Measurements from ENCODE around the gene TPH1. TPM values are rescaled to one million over a fixed set of nuclear protein-coding genes. Genes with fewer than 3 reads are reported as not detected.
"Not testable (repeated sequence)": the region's sequence is repeated elsewhere in the genome, so short reads cannot be mapped to it uniquely, and the experiment has no call there.

The TPH1 gene
- total RNA-seq, 2 experiments from 2014 or later: 0.23 to 0.35 TPM

DNA sequence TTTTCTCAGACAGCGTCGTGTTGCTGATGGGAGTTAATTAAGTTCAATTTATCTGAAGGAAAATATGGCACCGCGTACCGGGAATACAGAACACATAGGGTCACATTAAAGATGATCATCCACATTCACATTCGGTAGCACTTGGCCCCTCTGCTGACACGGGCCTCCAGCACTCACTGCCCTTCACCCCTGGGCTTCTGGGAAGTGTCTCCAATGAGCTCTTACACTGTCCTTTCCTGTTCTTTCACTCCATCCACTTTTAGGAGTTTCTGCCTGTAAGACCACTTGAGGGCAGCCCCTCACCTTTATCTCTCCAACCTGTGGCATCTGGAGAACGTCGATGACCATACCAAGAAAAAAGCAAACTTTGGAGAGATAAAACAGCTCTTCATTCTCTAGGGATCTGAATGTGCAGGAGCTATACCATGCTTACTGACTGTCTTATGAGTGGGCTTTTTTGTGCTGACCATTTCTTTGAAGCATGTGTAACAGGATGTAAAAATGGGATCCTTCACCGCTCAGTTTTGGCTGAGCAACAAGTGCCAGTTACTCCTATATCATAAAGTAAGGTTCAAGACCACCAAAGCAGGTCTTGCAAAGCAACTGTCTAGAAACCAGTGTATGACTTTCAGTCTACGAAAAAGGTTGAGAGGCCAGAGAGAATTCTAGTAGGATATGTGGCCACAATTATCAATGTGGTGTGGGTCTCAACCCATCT, 32.1 kb downstream of the TPH1 start:
- Mint-ChIP-seq H3K27me3 (peaks cover 1% of the 10 kb centered on the region), H3K36me3 (ENCODE audit: low read depth) (peaks cover 7% of the 10 kb centered on the region), H3K27ac (peak overlapping the region; percentile 98), H3K4me3 (peak overlapping the region; percentile 98), H3K4me1 (peaks cover 33% of the 10 kb centered on the region), H3K9me3 (no peaks in the 10 kb centered on the region)
- ChIA-PET POLR2A (no interaction called here), CTCF (interaction anchor here (1.0 kb wide), 1 partner anchor 11 kb away, joined by 4 read pairs; no protein-coding TSS in a partner anchor)
- no peak for DNase-seq

- peak within 1 kb of the TSS; percentile 98 for H3K4me3 Mint-ChIP-seq
- DNase-seq: peak; percentile 94
- peaks cover 1% of the 10 kb centered on the region for H3K27me3 Mint-ChIP-seq
- ChIA-PET CTCF (interaction anchor here (1.0 to 1.2 kb wide), 3 partner anchors 10 to 11 kb away, joined by 3 to 4 read pairs (median 3); no protein-coding TSS in a partner anchor), POLR2A (no interaction called here)
- H3K36me3 Mint-ChIP-seq (ENCODE audit: low read depth): peaks cover 7% of the 10 kb centered on the region
- no peaks in the 10 kb centered on the region for H3K9me3 Mint-ChIP-seq
- H3K27ac Mint-ChIP-seq: peak within 1 kb of the TSS; percentile 98
- peaks cover 33% of the 10 kb centered on the region for H3K4me1 Mint-ChIP-seq
Measured at GRCh38 chr11:18012906-18013781, 32.9 kb downstream of the TPH1 start, which contains the start of gene SERGEF. SERGEF (minus strand) TSS chr11:18013047; CDS start chr11:18013010, 37 bp downstream.

GRCh38 chr11:18012122-18012905, 33.8 kb downstream of the TPH1 start:
- Mint-ChIP-seq H3K36me3 (ENCODE audit: low read depth) (peaks cover 7% of the 10 kb centered on the region), H3K4me1 (peaks cover 33% of the 10 kb centered on the region), H3K27ac (peak overlapping the region; percentile 98), H3K4me3 (peak overlapping the region; percentile 98), H3K27me3 (peaks cover 1% of the 10 kb centered on the region), H3K9me3 (no peaks in the 10 kb centered on the region)
- peak; percentile 23 for DNase-seq
- CTCF ChIA-PET: interaction anchor here (1.2 kb wide), 2 partner anchors 9 to 11 kb away, joined by 3 read pairs; no protein-coding TSS in a partner anchor
- POLR2A ChIA-PET: no interaction called here

GRCh38 chr11:18011633-18012032, 34.4 kb downstream of the TPH1 start:
- peak overlapping the region; percentile 98 for H3K27ac Mint-ChIP-seq
- no peaks in the 10 kb centered on the region for H3K9me3 Mint-ChIP-seq
- ChIA-PET POLR2A (no interaction called here), CTCF (no interaction called here)
- H3K4me1 Mint-ChIP-seq: peaks cover 33% of the 10 kb centered on the region
- H3K4me3 Mint-ChIP-seq: peak overlapping the region; percentile 98
- peaks cover 7% of the 10 kb centered on the region for H3K36me3 Mint-ChIP-seq (ENCODE audit: low read depth)
- DNase-seq: no peak
- H3K27me3 Mint-ChIP-seq: peaks cover 1% of the 10 kb centered on the region

DNA sequence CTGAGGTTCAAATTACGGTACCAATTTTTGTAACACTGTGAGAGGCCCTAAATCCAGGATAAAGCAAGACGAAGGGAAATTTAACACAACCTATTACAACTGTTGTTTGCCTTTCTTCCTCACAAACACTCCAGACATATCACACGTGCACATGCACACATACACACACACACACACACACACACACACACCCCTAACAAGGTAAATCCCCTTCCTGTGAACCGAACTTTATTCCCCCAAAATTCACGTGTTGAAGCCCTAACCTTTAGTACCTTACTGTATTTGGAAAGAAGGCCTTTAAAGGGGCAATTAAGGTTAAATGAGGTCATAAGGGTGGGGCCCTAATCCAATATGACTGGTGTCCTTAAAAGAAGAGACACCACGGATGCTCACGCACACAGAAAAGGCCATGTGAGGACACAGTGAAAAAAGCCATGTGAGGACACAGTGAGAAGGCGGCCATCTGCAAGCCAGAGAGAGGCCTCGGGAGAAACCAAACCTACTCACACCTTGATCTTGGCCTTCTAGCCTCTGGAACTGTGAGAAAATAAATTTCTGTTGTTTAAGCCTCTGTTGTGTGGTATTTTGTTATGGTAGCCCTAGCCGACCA, 35.0 kb downstream of the TPH1 start:
- Mint-ChIP-seq H3K4me1 (peaks cover 33% of the 10 kb centered on the region), H3K9me3 (no peaks in the 10 kb centered on the region), H3K36me3 (ENCODE audit: low read depth) (peaks cover 10% of the 10 kb centered on the region), H3K27me3 (peaks cover 1% of the 10 kb centered on the region), H3K27ac (peak overlapping the region; percentile 98), H3K4me3 (no peak overlapping the region)
- ChIA-PET CTCF (no interaction called here), POLR2A (no interaction called here)
- DNase-seq: no peak

DNA sequence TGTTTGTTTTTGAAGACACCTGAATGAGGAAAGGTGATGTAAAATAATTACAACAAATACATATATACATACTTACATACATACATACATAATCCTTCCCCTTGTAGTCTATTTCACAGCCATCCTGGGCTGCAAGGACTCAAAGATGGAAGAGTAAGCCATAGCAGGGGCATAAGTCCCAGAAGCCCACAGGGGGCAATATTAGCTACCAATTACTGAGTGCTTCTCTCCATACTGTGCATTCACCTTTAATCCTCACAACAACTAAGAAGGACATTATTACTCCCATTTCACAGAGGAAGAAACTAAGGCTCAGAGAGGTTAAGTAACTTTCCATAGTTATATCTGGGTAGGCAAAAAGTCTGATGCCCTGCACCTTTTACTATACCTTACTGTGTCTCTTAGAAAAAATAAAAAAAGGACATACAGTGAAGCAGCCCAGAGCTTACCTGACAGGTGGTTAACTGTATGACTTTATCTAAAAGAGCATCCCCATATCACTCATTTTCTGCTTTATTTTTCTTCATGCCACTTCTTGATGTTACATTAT, 35.9 kb downstream of the TPH1 start:
- Mint-ChIP-seq H3K9me3 (no peaks in the 10 kb centered on the region), H3K27me3 (peaks cover 1% of the 10 kb centered on the region), H3K36me3 (ENCODE audit: low read depth) (peaks cover 15% of the 10 kb centered on the region), H3K27ac (no peak overlapping the region), H3K4me1 (peaks cover 33% of the 10 kb centered on the region), H3K4me3 (no peak overlapping the region)
- POLR2A ChIA-PET: interaction anchor here (0.6 kb wide), 1 partner anchor 28 kb away, joined by 3 read pairs; no protein-coding TSS in a partner anchor
- no peak for DNase-seq
- CTCF ChIA-PET: no interaction called here

- POLR2A ChIA-PET: no interaction called here
- peak overlapping the region; percentile 26 for H3K27ac Mint-ChIP-seq
- DNase-seq: no peak
Measured at GRCh38 chr11:18005376-18006129, 40.5 kb downstream of the TPH1 start.

GRCh38 chr11:18001191-18001590, 44.9 kb downstream of the TPH1 start:
- ChIA-PET CTCF (interaction anchor here (0.6 to 2.4 kb wide), 4 partner anchors 8 to 15 kb away, joined by 3 to 7 read pairs (median 4); partner anchors contain the start of gene SERGEF), POLR2A (no interaction called here)
- no peak overlapping the region for H3K4me3 Mint-ChIP-seq
- H3K9me3 Mint-ChIP-seq: no peaks in the 10 kb centered on the region
- peaks cover 5% of the 10 kb centered on the region for H3K4me1 Mint-ChIP-seq
- peaks cover 24% of the 10 kb centered on the region for H3K36me3 Mint-ChIP-seq (ENCODE audit: low read depth)
- no peak overlapping the region for H3K27ac Mint-ChIP-seq
- no peak for DNase-seq
- no peaks in the 10 kb centered on the region for H3K27me3 Mint-ChIP-seq

More at GRCh38 chr11:18005376-18006129, 40.5 kb downstream of the TPH1 start:
- Mint-ChIP-seq H3K4me3 (no peak overlapping the region), H3K27me3 (no peaks in the 10 kb centered on the region), H3K4me1 (peaks cover under 1% of the 10 kb centered on the region), H3K9me3 (no peaks in the 10 kb centered on the region), H3K36me3 (ENCODE audit: low read depth) (peaks cover 15% of the 10 kb centered on the region)
- CTCF ChIA-PET: no interaction called here

DNA sequence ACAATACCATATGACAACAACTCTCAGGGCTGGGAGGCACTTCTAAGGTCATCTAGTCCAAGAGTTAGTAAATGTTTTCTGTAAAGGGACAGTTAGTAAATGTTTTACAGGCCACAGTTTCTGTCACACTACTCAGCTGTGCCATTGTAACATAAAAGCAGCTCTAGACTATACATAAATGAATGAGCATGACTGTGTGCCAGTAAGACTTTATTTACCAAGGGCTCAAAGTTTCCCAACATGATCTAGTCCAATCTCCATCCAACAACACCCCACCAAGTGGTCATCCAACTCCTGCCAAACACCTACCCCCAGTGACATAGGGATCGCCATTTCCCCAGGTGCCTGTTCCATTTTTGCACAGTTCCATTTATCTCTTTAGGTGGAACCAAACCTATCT, 45.3 kb downstream of the TPH1 start:
- ChIA-PET POLR2A (no interaction called here), CTCF (interaction anchor here (0.7 to 1.4 kb wide), 2 partner anchors 8 to 16 kb away, joined by 3 to 4 read pairs; no protein-coding TSS in a partner anchor)
- Mint-ChIP-seq H3K9me3 (no peaks in the 10 kb centered on the region), H3K36me3 (ENCODE audit: low read depth) (peaks cover 24% of the 10 kb centered on the region), H3K27me3 (no peaks in the 10 kb centered on the region), H3K4me1 (peaks cover 5% of the 10 kb centered on the region), H3K27ac (no peak overlapping the region), H3K4me3 (no peak overlapping the region)
- DNase-seq: no peak

- H3K4me1 Mint-ChIP-seq, H3K9me3 Mint-ChIP-seq, H3K4me3 Mint-ChIP-seq, CTCF ChIA-PET, POLR2A ChIA-PET, H3K27ac Mint-ChIP-seq, H3K27me3 Mint-ChIP-seq, DNase-seq: not testable (repeated sequence)
- H3K36me3 Mint-ChIP-seq (ENCODE audit: low read depth): peaks cover 19% of the 10 kb centered on the region
Measured at GRCh38 chr11:18000128-18000527, 45.9 kb downstream of the TPH1 start.
